Mesenchymal stem cell (in vitro differentiated cells and primary cell): ENCODE data around the gene GNPTG.

ENCODE experiments used
- DNase-seq: peaks from one replicate; pipeline ENCODE4 v3.0.0-alpha.2; 2013
- H2AFZ ChIP-seq: one replicate; pipeline ENCODE4 v1.6.1; 2013; ENCODE audit warnings: low read depth, mild to moderate bottlenecking, control low read depth, inconsistent platforms, low read length, moderate library complexity
- H2AK5ac ChIP-seq: 2 replicates; pipeline ENCODE4 v1.6.1; 2013; ENCODE audit warnings: low read length, moderate library complexity, mild to moderate bottlenecking, inconsistent platforms; ENCODE audit not compliant: severe bottlenecking
- H2BK120ac ChIP-seq: one replicate; pipeline ENCODE4 v1.6.1; 2013; ENCODE audit warnings: low read depth, mild to moderate bottlenecking, inconsistent platforms, low read length, moderate library complexity
- H2BK12ac ChIP-seq, 2 experiments: one replicate each; pipeline ENCODE4 v1.6.1; 2013; ENCODE audit warnings: inconsistent platforms in 2 of 2, low read length in 2 of 2, mild to moderate bottlenecking in 2 of 2, moderate library complexity in 2 of 2, control low read depth in 1 of 2
- H2BK15ac ChIP-seq: one replicate; pipeline ENCODE4 v1.6.1; 2013; ENCODE audit warnings: mild to moderate bottlenecking, low read depth, inconsistent platforms; ENCODE audit not compliant: poor library complexity, severe bottlenecking
- H2BK5ac ChIP-seq: 2 replicates; pipeline ENCODE4 v1.6.1; 2013; ENCODE audit warnings: low read depth, mild to moderate bottlenecking, low read length, control low read depth, inconsistent platforms; ENCODE audit not compliant: poor library complexity, severe bottlenecking
- H3K14ac ChIP-seq, 2 experiments: one replicate each; pipeline ENCODE4 v1.6.1; 2013; ENCODE audit warnings: inconsistent platforms in 2 of 2, low read length in 2 of 2, control low read depth in 1 of 2, mild to moderate bottlenecking in 1 of 2, moderate library complexity in 1 of 2
- H3K18ac ChIP-seq, 2 experiments: one replicate each; pipeline ENCODE4 v1.6.1; 2013; ENCODE audit warnings: inconsistent platforms in 2 of 2, low read length in 2 of 2, control low read depth in 1 of 2, low read depth in 1 of 2, mild to moderate bottlenecking in 1 of 2
- H3K23ac ChIP-seq, 2 experiments: one replicate each; pipeline ENCODE4 v1.6.1; 2013; ENCODE audit warnings: inconsistent platforms in 2 of 2, low read length in 2 of 2, mild to moderate bottlenecking in 2 of 2, moderate library complexity in 2 of 2, control low read depth in 1 of 2
- H3K27ac ChIP-seq: 2 replicates; pipeline ENCODE4 v1.5.1; 2013; ENCODE audit warnings: mild to moderate bottlenecking, moderate library complexity, low read length, control low read depth, inconsistent platforms; ENCODE audit not compliant: poor library complexity, severe bottlenecking
- H3K27me3 ChIP-seq, 2 experiments: 2 replicates each; pipeline versions ENCODE4 v1.6.1 to v1.7.0; 2013; ENCODE audit warnings: low read length in 2 of 2, mild to moderate bottlenecking in 2 of 2, moderate library complexity in 2 of 2, control low read depth in 1 of 2, inconsistent platforms in 1 of 2; ENCODE audit not compliant: control insufficient read depth in 1 of 2, insufficient read depth in 1 of 2
- H3K36me3 ChIP-seq, 2 experiments: 2 replicates each; pipeline versions ENCODE4 v1.6.1 to v1.7.0; 2013; ENCODE audit warnings: low read length in 2 of 2, control low read depth in 1 of 2, inconsistent platforms in 1 of 2, low read depth in 1 of 2, mild to moderate bottlenecking in 1 of 2; ENCODE audit not compliant: insufficient read depth in 2 of 2, control insufficient read depth in 1 of 2
- H3K4ac ChIP-seq, 2 experiments: one replicate each; pipeline ENCODE4 v1.6.1; 2013; ENCODE audit warnings: inconsistent platforms in 2 of 2, low read length in 2 of 2, mild to moderate bottlenecking in 2 of 2, moderate library complexity in 2 of 2, control low read depth in 1 of 2, low read depth in 1 of 2
- H3K4me1 ChIP-seq: 2 replicates; pipeline ENCODE4 v1.6.1; 2013; ENCODE audit warnings: low read depth, low read length, control low read depth; ENCODE audit not compliant: control insufficient read depth, insufficient read depth
- H3K4me2 ChIP-seq: 2 replicates; pipeline ENCODE4 v1.6.1; 2013; ENCODE audit warnings: low read length, mild to moderate bottlenecking, inconsistent platforms; ENCODE audit not compliant: poor library complexity, severe bottlenecking
- H3K4me3 ChIP-seq, 2 experiments: 2 replicates each; pipeline versions ENCODE4 v1.5.1 to v1.7.0; 2013; ENCODE audit warnings: low read length in 2 of 2, mild to moderate bottlenecking in 2 of 2, control low read depth in 1 of 2, low read depth in 1 of 2; ENCODE audit not compliant: insufficient read depth in 1 of 2
- H3K79me1 ChIP-seq: replicated peaks from 2 replicates; pipeline ENCODE4 v1.6.1; 2013; ENCODE audit warnings: mild to moderate bottlenecking, control low read depth, low read length, inconsistent platforms; ENCODE audit not compliant: poor library complexity, severe bottlenecking
- H3K9ac ChIP-seq: 2 replicates; pipeline ENCODE4 v1.7.0; 2013; ENCODE audit warnings: mild to moderate bottlenecking, low read length, moderate library complexity
- H3K9me3 ChIP-seq: 2 replicates; pipeline ENCODE4 v1.7.0; 2013; ENCODE audit warnings: mild to moderate bottlenecking, low read length; ENCODE audit not compliant: control insufficient read depth
- H4K8ac ChIP-seq: one replicate; pipeline ENCODE4 v1.6.1; 2013; ENCODE audit warnings: inconsistent platforms, mild to moderate bottlenecking, low read length, moderate library complexity
- H4K91ac ChIP-seq: one replicate; pipeline ENCODE4 v1.6.1; 2013; ENCODE audit warnings: mild to moderate bottlenecking, low read length, inconsistent platforms
- WGBS: methylation state at CpG from one replicate; pipeline ENCODE4 v1.1.7; 2013; ENCODE audit warnings: mixed read lengths; 5-methylcytosine and 5-hydroxymethylcytosine counted together

GNPTG gene

GRCh38 chr16:1378804-1379303 lies 27.1 kb downstream of the GNPTG start:
- H3K23ac ChIP-seq = peak overlapping the region in 1 of 2 experiments; percentile 78
- H3K27ac ChIP-seq = no peak overlapping the region
- no peaks in the 10 kb centered on the region for H3K9me3 ChIP-seq
- H3K4me1 ChIP-seq = peaks cover 42% of the 10 kb centered on the region
- H3K18ac ChIP-seq = peak overlapping the region; percentile 87 to 89
- H3K4ac ChIP-seq = peak overlapping the region; percentile 65 to 67
- H3K36me3 ChIP-seq = peaks cover 15 to 52% of the 10 kb centered on the region in 2 experiments
- H3K27me3 ChIP-seq = no peaks in the 10 kb centered on the region
- H3K79me1 ChIP-seq = peaks cover 19% of the 10 kb centered on the region
- H4K8ac ChIP-seq = peak overlapping the region; percentile 62
- peak; percentile 94 for DNase-seq
- peak overlapping the region; percentile 86 for H4K91ac ChIP-seq
- no peak overlapping the region for H2AFZ ChIP-seq
- H2BK120ac ChIP-seq = peak overlapping the region; percentile 90
- 5% methylated on average over 23 of the region's 31 CpGs for WGBS
- peak overlapping the region; percentile 79 for H3K9ac ChIP-seq
- H3K4me2 ChIP-seq = peak overlapping the region; percentile 97
- H2BK15ac ChIP-seq = peak overlapping the region; percentile 89
- no peak overlapping the region for H2BK5ac ChIP-seq
- peak overlapping the region; percentile 66 to 70 for H3K4me3 ChIP-seq
- H2BK12ac ChIP-seq = peak overlapping the region in 1 of 2 experiments; percentile 70
- H3K14ac ChIP-seq = peak overlapping the region in 1 of 2 experiments; percentile 61
- H2AK5ac ChIP-seq = no peak overlapping the region

- Histone ChIP-seq H2AFZ (no peak overlapping the region), H3K23ac (peak overlapping the region in 1 of 2 experiments; percentile 78), H3K9ac (peak overlapping the region; percentile 79), H3K4me2 (peak overlapping the region; percentile 97), H3K4me1 (peaks cover 37% of the 10 kb centered on the region), H2BK5ac (no peak overlapping the region), H3K36me3 (peaks cover 15 to 52% of the 10 kb centered on the region in 2 experiments), H3K14ac (peak overlapping the region in 1 of 2 experiments; percentile 67), H3K18ac (peak overlapping the region; percentile 87 to 89), H2BK120ac (peak overlapping the region; percentile 90), H3K79me1 (peaks cover 15% of the 10 kb centered on the region), H3K4me3 (peak overlapping the region; percentile 66 to 70), H3K4ac (peak overlapping the region; percentile 65 to 67), H3K9me3 (no peaks in the 10 kb centered on the region), H3K27me3 (no peaks in the 10 kb centered on the region), H4K91ac (peak overlapping the region; percentile 85), H3K27ac (no peak overlapping the region), H2BK15ac (peak overlapping the region; percentile 89), H4K8ac (peak overlapping the region; percentile 42), H2BK12ac (peak overlapping the region in 1 of 2 experiments; percentile 60), H2AK5ac (no peak overlapping the region)
- 2% methylated on average over 56 of the region's 95 CpGs for WGBS
- peak; percentile 50 for DNase-seq
Observed at GRCh38 chr16:1379304-1380076, 27.8 kb downstream of the GNPTG start.

DNA sequence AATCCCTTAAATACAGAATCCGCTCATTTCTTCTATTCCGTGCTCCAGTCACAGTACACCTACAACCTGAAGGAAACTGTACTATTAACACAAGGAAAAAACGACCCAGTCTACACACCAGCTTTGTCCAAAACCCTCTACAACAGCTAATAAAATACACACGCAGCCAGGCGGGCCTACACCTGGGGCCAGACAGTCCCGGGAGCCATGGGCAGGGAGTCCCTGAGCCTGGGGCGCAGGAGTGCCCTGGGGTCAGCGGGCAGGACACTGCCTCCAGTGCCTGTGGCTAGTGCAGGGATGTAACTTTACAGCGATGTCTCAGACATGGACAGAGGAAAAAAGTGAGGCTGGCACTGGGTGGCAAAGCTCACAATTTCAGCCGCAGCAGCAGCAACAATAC lies 28.5 kb downstream of the GNPTG start:
- Histone ChIP-seq H4K8ac (no peak overlapping the region), H2BK120ac (no peak overlapping the region)
- WGBS = 71% methylated on average over 9 of the region's 10 CpGs

DNA sequence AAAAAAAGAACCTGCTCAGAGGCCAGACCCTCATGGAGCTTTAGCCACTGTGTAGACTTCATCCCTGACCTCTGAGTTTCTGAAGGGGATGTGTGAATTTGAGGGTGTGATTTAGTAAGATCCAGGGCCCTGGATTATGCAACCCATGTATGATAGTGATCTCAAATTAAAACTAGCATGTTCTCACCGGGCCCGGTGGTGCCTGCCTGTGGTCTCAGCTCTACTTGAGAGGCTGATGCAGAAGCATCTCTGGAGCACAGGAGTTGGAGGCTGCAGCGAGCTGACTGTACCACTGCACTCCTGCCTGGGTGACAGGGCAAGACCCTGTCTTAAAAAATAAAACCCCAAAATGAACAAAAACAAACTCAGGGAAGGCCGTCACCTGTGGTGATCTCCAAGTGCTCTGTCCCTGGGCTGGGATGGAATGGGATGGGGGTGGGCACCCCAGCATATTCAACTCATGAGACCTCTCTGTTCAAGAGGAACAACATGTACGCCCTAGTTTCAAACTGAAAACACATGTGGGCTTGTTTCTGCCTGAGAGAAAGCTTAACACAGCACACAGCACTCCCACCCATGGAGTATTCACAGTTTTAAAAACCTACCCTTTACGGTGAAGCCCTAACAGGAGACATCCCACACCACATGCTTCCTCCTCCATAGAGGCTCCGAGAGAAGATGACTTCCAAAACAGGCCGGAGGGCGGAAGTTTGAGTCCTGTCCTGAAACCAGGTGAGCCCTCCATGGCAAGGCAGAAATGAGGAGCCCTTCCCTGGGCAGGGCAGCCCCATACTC lies 30.1 kb downstream of the GNPTG start:
- no peak overlapping the region for H3K23ac ChIP-seq
- H3K4me1 ChIP-seq = peaks cover 26% of the 10 kb centered on the region
- no peak overlapping the region for H4K91ac ChIP-seq
- no peak overlapping the region for H3K4ac ChIP-seq
- H4K8ac ChIP-seq = no peak overlapping the region
- no peak overlapping the region for H3K4me2 ChIP-seq
- no peak overlapping the region for H2BK5ac ChIP-seq
- no peak overlapping the region for H2BK15ac ChIP-seq
- H3K79me1 ChIP-seq = peaks cover 11% of the 10 kb centered on the region
- no peak for DNase-seq
- no peak overlapping the region for H3K9ac ChIP-seq
- 94% methylated on average over 9 of the region's 9 CpGs for WGBS
- H3K4me3 ChIP-seq = no peak overlapping the region
- H2BK12ac ChIP-seq = no peak overlapping the region
- peaks cover 19 to 44% of the 10 kb centered on the region in 2 experiments for H3K36me3 ChIP-seq
- H2AFZ ChIP-seq = no peak overlapping the region
- no peak overlapping the region for H3K14ac ChIP-seq
- no peak overlapping the region for H3K27ac ChIP-seq
- no peak overlapping the region for H2BK120ac ChIP-seq
- no peak overlapping the region for H3K18ac ChIP-seq
- no peak overlapping the region for H2AK5ac ChIP-seq
- no peaks in the 10 kb centered on the region for H3K27me3 ChIP-seq
- no peaks in the 10 kb centered on the region for H3K9me3 ChIP-seq

More for the DNA sequence above, 28.5 kb downstream of the GNPTG start:
- no peak overlapping the region for H3K27ac ChIP-seq
- H3K4me2 ChIP-seq = no peak overlapping the region
- H2AFZ ChIP-seq = no peak overlapping the region
- no peak overlapping the region for H3K4ac ChIP-seq
- no peak overlapping the region for H3K4me3 ChIP-seq
- no peak overlapping the region for H2BK12ac ChIP-seq
- no peak overlapping the region for H3K18ac ChIP-seq
- H3K9ac ChIP-seq = no peak overlapping the region
- H3K14ac ChIP-seq = no peak overlapping the region
- no peak overlapping the region for H3K23ac ChIP-seq
- no peak overlapping the region for H4K91ac ChIP-seq
- peaks cover 19 to 52% of the 10 kb centered on the region in 2 experiments for H3K36me3 ChIP-seq
- DNase-seq = no peak
- H2BK5ac ChIP-seq = no peak overlapping the region
- H2AK5ac ChIP-seq = no peak overlapping the region
- H2BK15ac ChIP-seq = no peak overlapping the region
- H3K79me1 ChIP-seq = peaks cover 15% of the 10 kb centered on the region
- no peaks in the 10 kb centered on the region for H3K9me3 ChIP-seq
- no peaks in the 10 kb centered on the region for H3K27me3 ChIP-seq
- peaks cover 30% of the 10 kb centered on the region for H3K4me1 ChIP-seq
